ENCODE results near the gene SLC33A1. TPM values are rescaled to one million over a fixed set of nuclear protein-coding genes. Genes with fewer than 3 reads are reported as not detected.
"Not testable (repeated sequence)": the region's sequence is repeated elsewhere in the genome, so short reads cannot be mapped to it uniquely, and the experiment has no call there.

The SLC33A1 gene
- total and polyA plus RNA-seq, 10 of the 15 experiments (the other 5 are each of a cell fraction or from before 2014, with no cell fraction given): 6.4 to 25.2 (median 19.8) TPM

DNA sequence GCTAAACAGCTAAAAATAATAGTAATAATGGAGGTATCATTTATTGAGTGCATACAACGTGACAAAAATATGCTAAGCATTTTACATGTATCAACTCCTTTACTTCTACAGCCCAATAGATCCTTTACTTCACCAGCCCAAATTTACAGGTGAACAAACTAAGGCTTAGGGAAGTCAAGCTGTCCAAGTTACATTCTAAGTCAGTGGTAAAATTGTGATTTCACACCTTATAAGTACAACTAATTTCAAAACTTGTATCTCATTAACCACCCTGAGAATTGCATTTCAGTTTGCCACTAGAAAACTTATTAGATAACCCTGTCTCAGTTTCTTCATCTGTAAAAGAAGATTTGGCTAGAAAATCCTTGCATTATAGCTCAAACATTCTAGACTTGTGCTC is 10.7 kb downstream of the SLC33A1 start (continued):
- TF ChIP-seq, protein P1, sequence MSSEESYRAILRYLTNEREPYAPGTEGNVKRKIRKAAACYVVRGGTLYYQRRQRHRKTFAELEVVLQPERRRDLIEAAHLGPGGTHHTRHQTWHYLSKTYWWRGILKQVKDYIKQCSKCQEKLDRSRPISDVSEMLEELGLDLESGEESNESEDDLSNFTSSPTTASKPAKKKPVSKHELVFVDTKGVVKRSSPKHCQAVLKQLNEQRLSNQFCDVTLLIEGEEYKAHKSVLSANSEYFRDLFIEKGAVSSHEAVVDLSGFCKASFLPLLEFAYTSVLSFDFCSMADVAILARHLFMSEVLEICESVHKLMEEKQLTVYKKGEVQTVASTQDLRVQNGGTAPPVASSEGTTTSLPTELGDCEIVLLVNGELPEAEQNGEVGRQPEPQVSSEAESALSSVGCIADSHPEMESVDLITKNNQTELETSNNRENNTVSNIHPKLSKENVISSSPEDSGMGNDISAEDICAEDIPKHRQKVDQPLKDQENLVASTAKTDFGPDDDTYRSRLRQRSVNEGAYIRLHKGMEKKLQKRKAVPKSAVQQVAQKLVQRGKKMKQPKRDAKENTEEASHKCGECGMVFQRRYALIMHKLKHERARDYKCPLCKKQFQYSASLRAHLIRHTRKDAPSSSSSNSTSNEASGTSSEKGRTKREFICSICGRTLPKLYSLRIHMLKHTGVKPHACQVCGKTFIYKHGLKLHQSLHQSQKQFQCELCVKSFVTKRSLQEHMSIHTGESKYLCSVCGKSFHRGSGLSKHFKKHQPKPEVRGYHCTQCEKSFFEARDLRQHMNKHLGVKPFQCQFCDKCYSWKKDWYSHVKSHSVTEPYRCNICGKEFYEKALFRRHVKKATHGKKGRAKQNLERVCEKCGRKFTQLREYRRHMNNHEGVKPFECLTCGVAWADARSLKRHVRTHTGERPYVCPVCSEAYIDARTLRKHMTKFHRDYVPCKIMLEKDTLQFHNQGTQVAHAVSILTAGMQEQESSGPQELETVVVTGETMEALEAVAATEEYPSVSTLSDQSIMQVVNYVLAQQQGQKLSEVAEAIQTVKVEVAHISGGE (CRISPR knock-in tag; IDR thresholded peaks at IDR 0.05): no peak
- TF ChIP-seq ZNF217 (IDR thresholded peaks at IDR 0.05): 0 out of 2 replicates have a peak, but pooled peaks have one; percentile 58

DNA sequence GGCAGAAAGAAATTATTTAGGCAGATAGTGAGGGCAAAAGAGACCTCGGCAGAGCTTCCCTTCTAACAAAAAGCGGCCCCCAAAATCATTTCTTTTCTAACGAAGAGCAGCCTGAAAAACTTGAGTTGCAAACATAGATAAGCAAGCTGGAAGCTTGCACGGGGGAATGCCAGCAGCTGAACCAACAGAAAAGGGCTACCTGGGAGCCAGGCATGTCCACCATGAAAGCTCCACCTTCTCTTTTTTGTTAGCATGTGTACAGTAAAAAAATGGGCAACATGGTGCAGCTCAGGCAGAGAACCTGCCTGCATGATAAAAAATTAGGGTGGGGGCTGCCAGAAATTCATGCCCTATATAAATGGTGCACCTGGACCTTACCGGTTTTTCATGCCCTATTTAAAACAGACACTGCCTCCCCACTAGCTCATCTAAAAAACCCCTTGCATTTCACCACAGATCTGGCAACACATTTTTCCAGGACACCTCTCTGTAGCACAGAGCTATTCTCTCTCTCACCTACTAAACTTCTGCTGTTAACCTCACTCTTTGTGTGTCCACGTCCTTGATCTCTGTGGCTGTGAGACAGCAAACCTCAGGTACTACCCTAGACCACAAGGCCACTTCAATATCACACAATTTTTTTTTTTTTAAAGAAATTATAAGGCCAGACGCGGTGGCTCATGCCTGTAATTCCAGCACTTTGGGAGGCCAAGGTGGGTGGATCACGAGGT is 18.7 kb downstream of the SLC33A1 start:
- ATAC-seq: peak; percentile 29; the same call in 2 of the 3 replicates
- Histone ChIP-seq H3K4me2 (ENCODE audit: control insufficient read depth, insufficient read depth) (no peak overlapping the region), H3K4me1 (ENCODE audit: control insufficient read depth, insufficient read depth, low read length) (no peaks in the 10 kb centered on the region), H3K27ac (ENCODE audit: control insufficient read depth, insufficient read depth) (no peak overlapping the region), H3K9me3 (replicated peaks; ENCODE audit: control insufficient read depth, insufficient read depth, low read length) (no peaks in the 10 kb centered on the region), H3K36me3 (ENCODE audit: control insufficient read depth in 2 of 2, insufficient read depth in 2 of 2, low read length in 1 of 2) (peaks cover 0 to 6% of the 10 kb centered on the region in 2 experiments; a peak in 1 of 4 replicates), H3K4me3 (no peak overlapping the region), H3K27me3 (replicated peaks in 1 of 2; ENCODE audit: control insufficient read depth in 2 of 2, insufficient read depth in 2 of 2, low read length in 1 of 2) (no peaks in the 10 kb centered on the region), H4K20me1 (ENCODE audit: control insufficient read depth, insufficient read depth) (no peaks in the 10 kb centered on the region), H3K9ac (ENCODE audit: control insufficient read depth, insufficient read depth, low read length) (no peak overlapping the region), H3K79me2 (ENCODE audit: control insufficient read depth, insufficient read depth, low read length) (no peaks in the 10 kb centered on the region), H2AFZ (ENCODE audit: control insufficient read depth, low read depth, low read length) (no peak overlapping the region)
- TF ChIP-seq GATAD2B (conservative IDR thresholded peaks at IDR 0.05; ENCODE audit: low read depth) (no peak), KLF5 (IDR thresholded peaks at IDR 0.05; ENCODE audit: partially characterized antibody) (no peak), RAD51 (IDR thresholded peaks at IDR 0.05) (no peak), MEF2A (IDR thresholded peaks at IDR 0.05; ENCODE audit: insufficient read depth, low read depth, low read length) (no peak), BACH1 (IDR thresholded peaks at IDR 0.05; ENCODE audit: borderline replicate concordance) (no peak), POLR2A (IDR thresholded peaks at IDR 0.05; ENCODE audit: low read depth, low read length) (no peak), CHD2 (IDR thresholded peaks at IDR 0.05; ENCODE audit: borderline replicate concordance, low read depth, low read length) (no peak), TCF12 (IDR thresholded peaks at IDR 0.05; ENCODE audit: low read depth, low read length) (no peak)
- in situ Hi-C loops (cut with MboI) (no loop called here), intact Hi-C loops (cut with micrococcal nuclease; ENCODE audit: unreplicated experiment) (no loop called here)
- FAIRE-seq: no peak
- CTCF ChIA-PET: interaction anchor here (0.7 kb wide), 1 partner anchor 126 kb away, joined by 4 read pairs; no protein-coding TSS in a partner anchor
- SMC1A ChIA-PET (ENCODE audit: uncharacterized antibody, unreplicated experiment): interaction anchor here (0.9 kb wide), 1 partner anchor 18 kb away, joined by 4 read pairs; no protein-coding TSS in a partner anchor
- RAD21 ChIA-PET (ENCODE audit: unreplicated experiment): interaction anchor here (2.3 kb wide), 1 partner anchor 30 kb away, joined by 7 read pairs; the partner anchor contains the start of gene C3orf33
- DNase-seq (ENCODE audit: low read depth, low spot score): no peak
- no TSS peak for BruUV-seq (replicated peaks)
- POLR2A ChIA-PET: interaction anchor here (0.7 to 1.0 kb wide), 2 partner anchors 11 to 38 kb away, joined by 3 to 5 read pairs; no protein-coding TSS in a partner anchor
- WGBS (ENCODE audit: insufficient coverage, insufficient replicate concordance, low lambda C conversion rate, missing lambda C conversion rate): 83% methylated on average over 9 of the region's 9 CpGs

DNA sequence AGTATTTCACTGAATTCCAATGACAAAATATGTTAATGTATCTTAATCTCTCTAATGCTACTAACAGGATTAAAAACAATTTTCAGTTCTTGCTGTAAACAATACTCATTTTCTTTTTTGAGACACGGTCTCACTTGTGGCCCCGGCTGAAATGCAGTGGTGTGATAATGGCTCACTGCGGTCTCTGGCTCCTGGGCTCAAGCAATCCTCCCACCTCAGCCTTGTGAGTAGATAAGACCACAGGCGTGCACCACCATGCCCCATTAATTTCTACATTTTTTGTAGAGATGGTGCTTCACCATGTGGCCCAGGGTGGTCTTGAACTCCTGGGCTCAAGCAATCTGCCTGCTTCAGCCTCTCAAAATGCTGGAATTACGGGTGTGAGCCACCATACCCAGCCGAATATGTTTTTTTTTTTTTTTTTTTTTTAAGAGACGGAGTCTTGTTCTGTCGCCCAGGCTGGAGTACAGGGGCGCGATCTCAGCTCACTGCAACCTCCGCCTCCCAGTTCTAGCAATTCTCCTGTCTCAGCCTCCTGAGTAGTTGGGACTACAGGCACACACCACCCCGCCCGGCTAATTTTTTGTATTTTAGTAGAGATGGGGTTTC is 25.6 kb downstream of the SLC33A1 start:
- H3K9me3 ChIP-seq (replicated peaks; ENCODE audit: control insufficient read depth, insufficient read depth, low read length); H3K36me3 ChIP-seq (ENCODE audit: control insufficient read depth in 2 of 2, insufficient read depth in 2 of 2, low read length in 1 of 2); H3K4me2 ChIP-seq (ENCODE audit: control insufficient read depth, insufficient read depth); SMC1A ChIA-PET (ENCODE audit: uncharacterized antibody, unreplicated experiment); H3K4me1 ChIP-seq (ENCODE audit: control insufficient read depth, insufficient read depth, low read length); POLR2A ChIA-PET; intact Hi-C loops (cut with micrococcal nuclease; ENCODE audit: unreplicated experiment); DNase-seq (ENCODE audit: low read depth, low spot score); FAIRE-seq; H4K20me1 ChIP-seq (ENCODE audit: control insufficient read depth, insufficient read depth); H3K27ac ChIP-seq (ENCODE audit: control insufficient read depth, insufficient read depth); H3K27me3 ChIP-seq (replicated peaks in 1 of 2; ENCODE audit: control insufficient read depth in 2 of 2, insufficient read depth in 2 of 2, low read length in 1 of 2); H3K4me3 ChIP-seq; in situ Hi-C loops (cut with MboI); BruUV-seq (replicated peaks); ATAC-seq; H2AFZ ChIP-seq (ENCODE audit: control insufficient read depth, low read depth, low read length); H3K9ac ChIP-seq (ENCODE audit: control insufficient read depth, insufficient read depth, low read length); H3K79me2 ChIP-seq (ENCODE audit: control insufficient read depth, insufficient read depth, low read length): not testable (repeated sequence)
- ChIA-PET CTCF (interaction anchor here (1.0 to 1.6 kb wide), 3 partner anchors 17 to 309 kb away, joined by 3 to 9 read pairs (median 3); partner anchors contain the start of gene C3orf33), RAD21 (ENCODE audit: unreplicated experiment) (interaction anchor here (0.8 kb wide), 1 partner anchor 21 kb away, joined by 3 read pairs; no protein-coding TSS in a partner anchor)
- over 99% methylated on average over 11 of the region's 13 CpGs for whole genome bisulfite sequencing (ENCODE audit: insufficient coverage, insufficient replicate concordance, low lambda C conversion rate, missing lambda C conversion rate)

Measured in GM12878 (cell line).